NCI-H1105 (cell line): ENCODE results near the gene PRKCD.

Experiments used
- DNase-seq: peaks from one replicate; lab custom pipeline; 2025; lab: John Stamatoyannopoulos, UW

PRKCD gene

DNA sequence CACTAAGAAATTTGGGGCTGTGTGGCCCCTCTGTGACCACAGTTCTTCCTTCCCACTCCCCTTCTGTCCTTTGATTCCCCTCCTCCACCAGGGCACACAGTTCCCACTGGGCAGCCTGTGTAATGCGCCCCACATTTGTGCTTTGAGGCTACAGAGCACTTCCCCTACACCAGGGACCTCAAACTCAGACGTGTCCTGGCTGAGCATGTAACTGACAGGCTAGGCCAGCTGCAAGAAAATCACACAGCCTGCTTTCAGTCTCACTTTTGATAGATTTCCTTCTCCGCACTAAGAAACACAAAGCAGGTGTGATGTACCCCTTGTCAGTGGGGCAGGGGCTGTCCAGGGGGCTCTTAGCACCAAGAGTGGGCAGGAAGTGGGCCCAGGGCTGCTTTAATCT is 29.6 kb downstream of the PRKCD start:
- DNase-seq = no peak

DNA sequence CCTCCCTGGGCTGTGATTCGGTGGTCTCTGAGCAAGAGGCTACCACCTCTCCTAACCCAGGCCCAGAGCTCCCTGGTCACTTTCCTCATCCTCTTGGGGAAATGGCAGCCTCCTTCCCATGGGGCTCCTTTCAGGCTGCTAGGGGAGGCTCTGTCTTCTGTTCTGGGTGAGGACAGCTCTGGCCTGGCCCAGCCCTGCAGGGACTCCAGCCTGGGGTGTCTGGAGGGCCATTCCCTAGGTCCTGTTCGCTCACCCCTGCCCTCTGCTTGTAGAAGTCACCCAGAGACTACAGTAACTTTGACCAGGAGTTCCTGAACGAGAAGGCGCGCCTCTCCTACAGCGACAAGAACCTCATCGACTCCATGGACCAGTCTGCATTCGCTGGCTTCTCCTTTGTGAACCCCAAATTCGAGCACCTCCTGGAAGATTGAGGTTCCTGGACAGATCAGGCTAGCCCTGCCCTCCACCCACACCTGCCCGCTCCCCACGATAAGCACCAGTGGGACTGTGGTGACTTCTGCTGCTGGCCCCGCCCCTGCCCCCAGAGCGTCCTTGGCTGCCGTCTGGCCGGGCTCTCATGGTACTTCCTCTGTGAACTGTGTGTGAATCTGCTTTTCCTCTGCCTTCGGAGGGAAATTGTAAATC is 30.9 kb downstream of the PRKCD start:
- DNase-seq = no peak

DNA sequence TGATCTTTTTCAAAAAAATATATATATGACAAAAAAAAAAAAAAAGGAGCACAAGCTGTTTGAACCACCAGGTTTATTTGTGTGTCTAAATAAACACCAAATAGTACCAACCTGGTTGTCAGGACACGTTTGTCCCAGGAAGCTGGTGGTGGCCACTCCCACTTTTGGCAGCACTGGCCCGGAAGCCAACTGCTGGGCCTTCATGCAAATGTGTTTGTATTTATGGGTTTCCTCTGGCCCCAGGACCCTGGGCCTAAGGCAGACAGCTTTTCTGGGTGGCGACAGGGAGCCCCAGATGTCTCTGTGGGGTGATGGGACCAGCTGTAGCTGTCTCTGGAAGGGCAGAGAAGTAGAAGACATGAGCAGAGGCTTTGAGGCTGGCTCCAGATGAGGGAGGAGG is 31.6 kb downstream of the PRKCD start:
- no peak for DNase-seq

DNA sequence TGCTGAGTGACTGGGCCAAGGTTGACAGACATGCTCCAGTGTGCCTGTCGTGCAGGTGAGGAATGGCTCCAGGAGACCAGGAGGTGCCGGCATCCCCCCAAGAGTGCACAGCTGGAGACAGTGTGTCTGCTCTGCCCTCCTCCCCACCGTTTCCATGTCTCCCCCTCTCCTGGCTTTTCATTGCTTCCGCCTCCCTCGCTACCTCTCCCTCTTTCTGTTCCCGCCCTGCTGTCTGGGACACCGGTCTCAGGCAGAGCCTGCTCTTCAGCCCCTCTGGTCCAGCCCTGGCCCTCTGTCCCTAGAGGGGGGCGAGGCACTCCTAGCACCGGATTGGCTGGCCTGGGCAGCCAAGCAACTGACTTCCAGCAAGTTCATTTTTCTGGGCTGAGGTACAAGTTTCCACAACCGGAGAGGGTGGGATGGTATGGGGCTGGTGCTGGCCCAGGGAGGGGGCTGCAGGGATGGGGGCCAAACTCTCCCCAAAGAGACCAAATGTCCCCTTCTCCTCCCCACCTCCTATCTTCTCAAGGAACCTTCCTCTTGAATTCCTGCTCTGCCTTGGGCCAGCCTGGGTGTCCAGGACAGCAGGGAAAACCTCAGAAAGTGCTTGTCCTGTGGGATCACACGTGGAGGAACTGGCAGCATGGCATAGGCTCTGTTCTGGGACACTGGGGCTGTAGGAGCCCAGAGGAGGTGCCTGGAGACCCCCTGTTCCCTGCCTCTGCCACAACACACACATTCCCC is 32.6 kb downstream of the PRKCD start:
- no peak for DNase-seq

DNA sequence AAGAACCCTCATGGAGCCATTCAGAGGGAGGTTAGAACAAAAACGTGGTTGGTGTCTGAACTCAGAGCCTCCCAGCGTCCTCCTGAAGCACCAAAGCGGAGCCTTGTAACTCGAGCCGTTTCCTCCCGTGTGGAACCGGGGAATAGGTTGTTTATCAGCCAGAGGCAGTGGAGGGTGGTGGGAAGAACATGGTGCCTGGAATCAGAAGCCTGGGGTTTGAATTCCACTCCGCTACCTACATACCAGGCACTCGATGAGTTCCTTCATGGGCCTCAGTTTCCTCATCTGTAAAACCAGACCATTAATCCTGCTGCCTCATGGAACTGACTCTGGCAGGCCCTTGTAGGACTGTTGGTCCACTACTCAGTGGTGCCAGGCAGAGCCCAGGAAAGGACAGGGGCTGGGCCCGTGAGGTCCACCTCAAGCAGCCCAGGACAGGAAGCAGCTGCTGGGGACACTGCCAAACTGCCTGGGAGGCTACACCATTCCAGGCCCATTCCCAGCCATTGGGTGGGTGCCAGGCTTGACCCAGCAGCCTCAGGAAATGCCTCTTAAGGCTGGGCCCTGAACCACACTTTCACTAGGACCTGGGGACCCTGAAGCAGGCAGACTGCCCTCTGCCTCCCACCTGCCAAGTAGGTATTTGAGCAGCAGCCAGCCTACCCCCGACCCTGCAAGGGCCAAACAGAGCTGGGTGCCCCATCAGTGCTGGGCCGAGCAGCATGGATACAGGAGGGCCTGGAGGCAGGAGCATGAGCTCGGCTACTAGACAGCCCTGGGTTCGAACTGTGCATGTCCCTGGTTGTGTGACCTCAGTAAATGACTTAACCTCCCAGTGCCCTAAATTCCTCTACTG is 33.4 kb downstream of the PRKCD start:
- peak; percentile 9 for DNase-seq

DNA sequence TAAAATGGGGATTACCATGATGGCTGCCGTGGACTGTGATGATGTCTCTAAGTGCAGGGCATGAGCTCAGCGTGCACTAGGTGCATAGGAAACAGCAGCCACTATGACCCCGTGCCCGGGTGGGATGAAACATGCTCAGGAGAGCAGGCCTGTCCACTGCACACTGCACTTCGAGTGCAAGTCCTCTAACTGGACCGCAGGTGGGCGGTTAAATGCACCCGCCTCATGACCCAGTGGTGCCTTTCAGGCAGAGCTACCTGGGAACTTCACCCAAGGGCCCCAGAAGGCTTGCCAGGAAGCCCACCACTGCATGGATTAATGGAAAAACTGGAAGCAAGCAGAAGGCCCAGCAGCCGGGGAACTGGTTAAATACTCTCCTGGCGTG is 34.0 kb downstream of the PRKCD start:
- DNase-seq = no peak

DNA sequence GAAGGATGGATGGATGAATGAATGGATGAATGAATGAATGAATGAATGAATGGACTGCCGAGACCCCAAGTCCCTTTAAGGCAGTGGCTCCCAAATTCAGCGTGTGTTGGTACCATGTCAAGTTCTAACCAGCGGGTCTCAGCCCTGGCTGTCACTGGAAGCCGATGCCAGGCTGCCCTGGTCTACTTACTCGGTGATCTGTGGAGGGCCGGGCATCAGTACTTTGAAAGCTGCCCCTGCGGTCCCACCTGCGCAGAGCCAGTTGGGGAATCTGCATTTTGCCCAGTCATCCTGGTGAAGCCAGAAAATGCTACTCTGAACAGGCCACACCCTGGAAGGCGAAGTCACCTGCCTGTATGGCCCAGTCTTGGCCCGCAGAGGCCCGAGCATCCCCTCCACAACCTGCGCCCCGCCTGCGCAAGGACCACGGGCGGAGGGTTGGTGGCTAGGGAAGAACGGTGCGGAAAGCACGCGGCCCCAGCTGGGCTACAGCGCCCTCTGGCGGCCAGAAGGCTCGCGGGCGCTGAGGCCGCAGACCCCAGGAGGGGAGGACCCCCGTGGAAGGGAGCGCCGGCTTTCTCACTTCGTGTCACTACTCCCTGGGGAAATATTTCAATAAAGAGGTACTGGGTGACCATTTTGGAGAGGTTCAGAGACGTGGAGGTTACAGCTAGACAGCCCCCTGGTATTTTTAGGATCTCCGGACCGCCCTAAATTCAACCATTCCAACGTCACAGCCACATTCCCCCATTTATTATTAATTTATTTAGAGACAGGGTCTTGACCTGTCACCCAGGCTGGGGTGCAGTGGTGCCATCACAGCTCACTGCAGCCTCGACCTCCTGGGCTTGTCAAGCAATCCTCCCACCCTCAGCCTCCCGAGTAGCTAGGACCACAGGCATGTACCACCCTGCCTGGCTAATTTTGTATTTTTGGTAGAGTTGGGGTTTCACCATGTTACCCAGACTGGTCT is 34.9 kb downstream of the PRKCD start:
- DNase-seq = peak; percentile 13

DNA sequence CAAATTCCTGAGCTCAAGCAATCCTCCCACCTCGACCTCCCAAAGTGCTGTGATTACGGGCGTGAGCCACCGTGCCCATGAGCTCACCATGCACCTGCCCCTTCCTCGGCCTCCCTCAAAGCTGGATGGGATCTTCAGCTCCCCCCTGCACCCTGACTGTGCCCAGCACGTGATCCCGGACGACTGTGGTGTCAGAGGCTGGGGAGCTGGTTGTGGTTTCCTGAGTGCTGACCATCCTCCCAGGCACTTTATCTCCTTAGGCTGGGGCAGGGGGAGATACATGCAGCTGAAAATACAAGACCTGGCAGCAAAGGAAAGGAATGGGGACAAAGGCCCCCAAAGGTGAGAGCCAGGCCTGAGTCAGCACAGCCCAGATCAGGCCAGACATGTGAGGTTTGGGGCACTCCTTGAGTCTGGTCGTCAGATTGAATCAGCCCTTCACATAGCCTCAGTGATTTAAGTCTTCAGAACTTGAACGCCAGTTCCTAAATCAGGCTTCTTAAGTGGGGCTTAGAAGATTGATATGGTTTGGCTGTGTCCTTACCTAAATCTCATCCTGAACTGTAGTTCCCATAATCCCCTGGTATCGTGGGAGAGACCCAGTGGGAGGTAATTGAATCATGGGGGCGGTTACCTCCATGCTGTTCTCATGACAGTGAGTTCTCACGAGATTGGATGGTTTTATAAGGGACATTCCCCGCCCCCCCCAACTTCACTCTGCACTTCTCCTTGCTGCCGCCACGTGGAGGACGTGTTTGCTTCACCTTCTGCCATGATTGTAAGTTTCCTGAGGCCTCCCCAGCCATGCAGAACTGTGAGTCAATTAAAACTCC is 35.8 kb downstream of the PRKCD start:
- no peak for DNase-seq

DNA sequence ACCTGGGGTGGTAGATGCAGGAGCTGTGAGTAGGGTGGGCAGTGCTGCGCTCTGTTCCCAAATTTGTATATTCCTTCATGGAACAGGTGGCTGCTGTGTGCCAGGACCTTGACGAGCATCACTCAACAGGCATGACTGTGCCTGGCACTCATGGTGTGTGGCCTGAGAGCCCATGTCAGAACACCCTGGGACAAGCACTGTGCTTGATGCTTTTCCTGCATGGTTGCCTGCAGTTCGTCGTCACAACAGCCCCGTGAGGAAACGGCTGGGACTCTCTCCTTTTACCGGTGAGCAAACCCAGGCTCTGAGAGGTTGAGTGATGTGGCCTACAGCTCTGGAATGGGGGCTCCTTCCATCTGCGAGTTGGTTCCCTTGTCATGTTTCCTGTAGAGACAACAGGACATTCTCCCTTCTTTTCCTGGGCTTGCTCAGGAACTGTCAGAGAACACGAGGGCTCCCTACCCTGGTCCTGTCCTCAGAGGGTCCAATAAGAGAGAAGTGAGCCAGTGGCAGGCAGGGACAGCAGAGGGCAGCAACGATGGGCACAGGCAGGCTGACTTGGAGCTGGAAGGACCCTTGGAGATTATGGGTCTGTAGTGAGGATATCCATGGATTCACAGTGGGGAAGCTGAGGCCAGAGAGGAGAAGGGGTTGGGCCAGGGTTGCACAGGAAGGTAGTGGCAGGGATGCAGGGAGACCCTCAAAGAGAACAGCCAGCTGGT is 37.4 kb downstream of the PRKCD start:
- DNase-seq = no peak

DNA sequence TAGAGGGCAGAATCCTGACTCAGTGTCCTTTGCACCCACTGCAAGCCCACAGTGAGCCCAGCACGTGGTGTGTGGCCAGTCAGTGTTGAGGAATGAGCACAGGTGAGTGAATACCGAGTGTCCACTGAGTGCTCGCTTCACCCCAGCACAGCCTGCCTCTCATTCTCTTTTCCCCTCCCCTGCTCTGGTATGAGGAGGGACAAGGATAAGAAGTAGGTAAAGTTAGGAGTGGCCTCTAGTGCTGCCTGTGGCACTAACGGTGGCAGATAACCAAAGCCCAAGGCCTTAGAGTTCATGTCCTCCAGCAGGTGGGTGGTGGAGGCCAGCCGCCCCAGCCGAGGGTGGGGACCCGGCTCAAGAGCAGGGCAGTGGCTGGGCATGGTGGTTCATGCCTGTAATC is 38.0 kb downstream of the PRKCD start:
- DNase-seq = no peak

DNA sequence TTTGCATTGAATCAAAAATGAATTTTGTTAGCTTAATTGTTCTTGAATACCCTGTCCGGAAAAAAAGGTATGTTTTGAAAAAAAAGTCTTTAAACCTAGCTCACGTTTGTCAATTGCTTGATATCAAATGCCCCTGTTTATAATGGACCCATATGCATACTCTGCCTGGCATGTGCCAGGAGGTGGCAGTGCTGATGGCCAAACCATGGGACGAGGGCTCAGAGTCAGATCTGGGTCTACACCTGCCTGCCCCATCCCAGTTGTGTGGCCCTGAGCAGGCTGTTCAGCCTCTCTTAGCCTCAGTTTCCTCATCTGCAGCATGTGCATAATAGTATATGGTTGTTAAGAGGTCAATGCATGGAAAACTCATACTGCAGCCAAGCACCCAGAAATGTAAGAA is 38.8 kb downstream of the PRKCD start:
- no peak for DNase-seq

DNA sequence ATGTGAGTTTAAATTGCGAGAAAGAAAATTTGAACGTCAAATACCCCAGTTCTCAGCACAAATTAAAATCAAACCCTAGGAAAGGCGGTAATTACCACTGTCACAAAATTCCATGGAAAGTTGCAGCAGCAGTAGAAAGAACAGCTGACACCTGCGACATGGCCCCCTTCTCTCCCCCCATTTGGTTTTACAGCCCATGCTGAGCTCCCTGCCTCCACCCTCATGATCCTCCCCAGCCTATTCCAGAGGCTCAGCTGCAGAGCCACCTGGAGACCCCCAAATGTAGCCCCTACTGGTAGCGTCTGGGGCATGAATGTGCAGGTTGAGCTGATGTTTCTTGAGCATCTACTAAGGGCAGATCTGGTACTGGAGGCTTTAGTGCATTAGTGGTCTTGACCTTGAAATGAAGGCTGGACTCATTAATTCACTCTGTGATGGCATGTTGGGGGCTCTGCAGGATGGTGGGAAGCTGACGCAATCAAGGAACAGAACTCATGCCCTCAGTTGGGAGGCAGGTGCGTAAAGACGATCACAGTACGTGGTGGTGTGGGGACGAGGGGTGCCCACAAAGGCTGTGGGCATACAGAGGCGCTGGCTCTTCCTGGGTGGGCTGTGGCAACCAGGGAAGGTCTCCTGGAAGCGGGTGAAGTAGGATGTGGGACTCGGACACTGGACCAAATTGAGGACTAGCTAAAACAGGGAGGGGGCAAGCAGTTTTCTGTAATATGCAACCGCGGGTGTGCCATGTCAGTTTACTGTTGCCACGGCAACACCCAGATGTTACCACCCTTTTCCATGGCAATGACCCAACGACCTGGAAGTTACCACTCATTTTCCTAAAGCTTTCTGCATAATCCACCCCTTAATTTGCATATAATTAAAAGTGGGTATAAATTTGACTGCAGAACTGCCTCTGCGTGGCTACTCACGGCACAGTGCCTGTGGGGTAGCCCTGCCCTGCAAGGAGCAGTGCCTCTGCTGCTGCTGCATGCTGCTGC is 39.8 kb downstream of the PRKCD start:
- no peak for DNase-seq

DNA sequence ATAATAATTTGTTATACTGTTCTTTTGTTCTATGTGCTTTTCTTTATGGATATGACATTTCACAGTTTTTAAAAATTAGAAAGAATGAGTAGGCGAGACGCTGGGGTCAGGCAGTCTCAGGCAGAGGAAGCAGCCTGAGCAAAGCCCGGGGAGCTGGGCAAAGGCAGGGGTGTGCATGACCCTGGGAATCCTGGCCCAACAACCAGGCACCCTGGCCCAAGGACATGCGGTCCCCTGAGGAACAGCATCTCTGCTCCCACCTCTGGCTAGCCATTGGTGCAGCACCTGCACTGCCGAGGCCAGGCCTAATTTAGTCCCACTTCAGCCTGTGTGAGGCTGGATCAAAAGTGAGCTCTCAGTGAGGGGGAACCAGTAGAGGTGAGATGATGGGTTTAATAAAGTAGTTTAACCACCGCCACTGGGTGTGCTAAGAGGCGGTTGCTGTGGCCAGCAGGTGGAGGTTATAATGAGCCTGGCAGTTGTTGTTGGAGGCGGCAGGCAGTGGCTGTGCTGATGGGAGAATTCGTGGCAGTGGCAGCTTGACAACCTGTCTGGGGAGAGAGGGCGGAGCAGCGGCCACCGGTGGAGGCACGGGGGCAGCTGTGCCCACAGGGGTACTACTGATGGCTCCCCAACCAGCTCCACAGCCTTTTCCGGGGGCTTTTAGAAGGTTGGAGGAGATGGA is 41.5 kb downstream of the PRKCD start:
- DNase-seq = no peak

DNA sequence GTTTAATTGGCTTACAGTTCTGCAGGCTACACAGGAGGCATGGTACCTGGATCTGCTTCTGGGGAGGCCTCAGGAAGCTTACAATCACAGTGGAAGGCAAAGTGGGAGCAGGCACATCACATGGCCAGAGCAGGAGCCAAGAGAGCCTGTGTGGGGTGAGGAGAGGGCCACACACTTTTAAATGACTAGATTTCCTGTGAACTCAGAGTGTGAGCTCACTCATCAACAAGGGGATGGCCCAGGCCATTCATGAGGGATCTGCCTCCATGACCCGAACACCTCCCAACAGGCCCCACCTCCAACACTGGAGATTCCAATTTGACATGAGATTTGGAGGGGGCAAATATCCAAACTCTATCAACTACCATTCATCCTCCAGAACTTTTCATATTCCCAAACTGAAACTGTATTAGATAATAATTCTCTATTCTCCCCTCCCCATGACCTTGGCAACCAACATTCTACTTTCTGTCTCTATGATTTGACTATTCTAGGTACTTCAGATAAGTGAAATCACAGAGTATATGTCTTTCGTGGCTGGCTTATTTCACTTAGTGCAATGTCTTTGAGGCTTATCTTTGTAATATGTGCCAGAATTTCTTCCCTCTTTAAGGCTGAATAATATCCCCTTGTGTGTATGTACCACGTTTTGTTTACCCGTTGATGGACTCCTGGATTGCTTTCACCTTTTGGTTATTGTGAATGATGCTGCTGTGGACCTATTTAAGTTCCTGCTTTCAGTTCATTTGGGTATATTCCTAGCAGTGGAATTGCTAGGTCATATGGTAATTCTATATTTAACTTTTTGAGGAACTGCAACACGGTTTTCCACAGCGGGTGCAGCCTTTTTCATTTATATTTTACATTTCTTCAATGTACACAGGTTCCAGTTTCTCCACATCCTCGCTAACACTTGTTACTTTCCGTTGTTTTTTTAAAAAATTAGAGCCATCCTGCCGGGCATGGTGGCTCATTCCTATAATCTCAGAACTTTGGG is 51.0 kb downstream of the PRKCD start:
- DNase-seq = no peak

DNA sequence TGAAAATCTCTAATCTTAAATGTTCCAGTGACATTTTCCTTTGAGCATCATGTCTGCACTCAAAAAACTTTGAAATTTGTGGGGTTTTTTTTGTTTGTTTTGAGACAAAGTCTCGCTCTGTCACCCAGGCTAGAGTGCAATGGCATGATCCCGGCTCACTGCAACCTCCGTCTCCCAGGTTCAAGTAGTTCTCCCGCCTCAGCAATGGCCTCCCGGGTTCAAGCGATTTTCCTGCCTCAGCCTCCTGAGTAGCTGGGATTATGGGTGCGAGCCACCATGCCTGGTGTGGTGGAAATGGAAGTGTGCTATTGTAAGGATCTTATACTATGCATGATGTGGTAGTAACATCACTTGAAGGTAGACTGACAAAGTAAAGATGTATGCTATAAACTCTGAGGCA is 52.3 kb downstream of the PRKCD start:
- no peak for DNase-seq

DNA sequence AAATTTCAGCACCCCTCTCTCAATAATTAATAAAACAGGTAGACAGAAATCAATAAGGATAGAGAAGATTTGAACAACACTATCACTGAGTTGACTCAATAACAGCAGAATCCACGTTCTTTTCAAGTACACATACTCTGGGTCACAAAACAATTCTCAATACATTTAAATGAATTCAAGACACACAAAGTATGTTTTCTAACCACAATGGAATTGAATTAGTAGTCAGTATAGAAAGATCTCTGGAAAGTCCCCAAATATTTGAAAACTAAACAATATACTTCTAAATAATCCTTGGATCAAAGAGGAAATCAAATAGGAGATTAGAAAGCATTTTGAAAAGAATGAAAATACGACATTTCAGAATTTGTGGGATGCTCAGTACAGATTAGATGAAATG is 54.8 kb downstream of the PRKCD start:
- no peak for DNase-seq

DNA sequence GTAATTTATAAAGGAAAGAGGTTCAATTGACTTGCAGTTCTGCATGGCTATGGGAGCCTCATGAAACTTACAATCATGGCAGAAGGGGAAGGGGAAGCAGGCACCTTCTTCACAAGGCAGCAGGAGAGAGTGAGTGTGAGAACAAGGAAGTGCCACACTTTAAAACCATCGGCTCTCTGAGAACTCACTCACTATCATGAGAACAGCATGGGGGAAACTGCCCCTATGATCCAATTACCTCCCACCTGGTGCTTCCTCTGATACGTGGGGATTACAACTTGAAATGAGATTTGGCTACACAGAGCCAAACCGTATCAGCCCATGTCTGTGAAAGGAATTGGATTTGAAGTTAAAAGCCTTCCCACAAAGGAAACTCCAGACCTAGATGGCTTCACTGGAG is 55.7 kb downstream of the PRKCD start:
- DNase-seq = no peak
